Adrenal gland (tissue), 5 donors: ENCODE data around the gene STK39.

Source experiments
- POLR2A ChIP-seq, 2 donors: fragments of 450-650 bp; IDR thresholded peaks; one replicate each; pipeline ENCODE4 v1.6.1; 2017; ENCODE audit warnings: antibody characterized with exemption in 2 of 2, mild to moderate bottlenecking in 2 of 2, moderate library complexity in 1 of 2
- TF ChIP-seq, protein P1 (sequence below), 6 experiments: fragments of 450-650 bp in 4 of 6; fragments of 200-600 bp in 2 of 6; sonication (generic) in 1 of 6; IDR thresholded peaks; 1 replicate in 5 of 6; 2 replicates in 1 of 6; pipeline versions ENCODE4 v1.5.1 to v1.8.0; 2016 to 2021; ENCODE audit warnings: antibody characterized with exemption in 6 of 6, mild to moderate bottlenecking in 2 of 6, moderate library complexity in 1 of 6
- donor health status: DM: no; HTN: no; CAD: no.

DNA sequence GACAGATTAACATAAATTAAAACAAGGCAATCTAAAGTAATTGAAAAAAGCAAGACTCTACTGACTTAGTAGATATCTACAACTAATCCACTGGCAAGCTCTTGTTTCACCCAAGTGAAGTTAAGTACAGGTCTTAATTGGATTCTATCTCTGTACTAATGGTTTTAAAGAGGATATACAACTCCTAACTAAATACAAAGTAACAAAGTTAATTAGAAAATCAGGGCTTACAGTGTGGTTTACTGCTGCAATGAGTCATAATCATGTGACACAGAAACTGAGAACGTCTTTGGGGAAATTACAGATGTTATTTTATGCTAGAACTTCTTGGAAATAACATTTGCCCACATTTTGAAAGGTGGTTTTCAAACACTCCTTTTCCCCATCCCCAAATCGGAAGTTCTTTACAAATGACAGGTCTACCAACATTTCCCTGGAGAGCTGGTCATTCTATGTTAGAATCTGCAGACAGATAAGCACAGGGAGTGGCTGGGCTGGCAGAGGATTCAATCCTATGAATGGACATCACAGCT, 245.3 kb downstream of the STK39 start:
- TF ChIP-seq, protein P1, sequence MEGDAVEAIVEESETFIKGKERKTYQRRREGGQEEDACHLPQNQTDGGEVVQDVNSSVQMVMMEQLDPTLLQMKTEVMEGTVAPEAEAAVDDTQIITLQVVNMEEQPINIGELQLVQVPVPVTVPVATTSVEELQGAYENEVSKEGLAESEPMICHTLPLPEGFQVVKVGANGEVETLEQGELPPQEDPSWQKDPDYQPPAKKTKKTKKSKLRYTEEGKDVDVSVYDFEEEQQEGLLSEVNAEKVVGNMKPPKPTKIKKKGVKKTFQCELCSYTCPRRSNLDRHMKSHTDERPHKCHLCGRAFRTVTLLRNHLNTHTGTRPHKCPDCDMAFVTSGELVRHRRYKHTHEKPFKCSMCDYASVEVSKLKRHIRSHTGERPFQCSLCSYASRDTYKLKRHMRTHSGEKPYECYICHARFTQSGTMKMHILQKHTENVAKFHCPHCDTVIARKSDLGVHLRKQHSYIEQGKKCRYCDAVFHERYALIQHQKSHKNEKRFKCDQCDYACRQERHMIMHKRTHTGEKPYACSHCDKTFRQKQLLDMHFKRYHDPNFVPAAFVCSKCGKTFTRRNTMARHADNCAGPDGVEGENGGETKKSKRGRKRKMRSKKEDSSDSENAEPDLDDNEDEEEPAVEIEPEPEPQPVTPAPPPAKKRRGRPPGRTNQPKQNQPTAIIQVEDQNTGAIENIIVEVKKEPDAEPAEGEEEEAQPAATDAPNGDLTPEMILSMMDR (IDR thresholded peaks at IDR 0.05) = no peak
- no peak for TF ChIP-seq POLR2A (IDR thresholded peaks at IDR 0.05)
